Measurements from ENCODE around the gene SMC1B. TPM values are rescaled to one million over a fixed set of nuclear protein-coding genes. Genes with fewer than 3 reads are reported as not detected.

Gene SMC1B
- total and polyA plus RNA-seq, 12 donors, result 0.05 TPM; not detected in 11

GRCh38 chr22:45335854-45336522 lies 77.4 kb downstream of the SMC1B start:
- H3K27me3 ChIP-seq, result no peaks in the 10 kb centered on the region
- ATAC-seq, result peak in 1 of 8 donors; percentile 5
- DNase-seq, result no peak
- H3K9me3 ChIP-seq, result no peaks in the 10 kb centered on the region
- peak overlapping the region in 9 of 10 donors; percentile 52 to 86 (median 75) for H3K27ac ChIP-seq
- peaks cover 5 to 46% (median 34%) of the 10 kb centered on the region in 9 donors for H3K4me1 ChIP-seq
- TF ChIP-seq CTCF (IDR thresholded peaks at IDR 0.05), result no peak
- H3K36me3 ChIP-seq, result peaks cover 0 to 92% (median 4%) of the 10 kb centered on the region in 9 donors
- no peak overlapping the region for H3K4me3 ChIP-seq
- 87 to 89% methylated on average over 29 of the region's 29 CpGs for WGBS, 2 donors
- intact Hi-C loops (cut with DNase I), result loop anchor here in 1 of 10 donors (10.0 kb wide), 1 partner anchor 61 kb away; no protein-coding TSS in a partner anchor

- intact Hi-C loops (cut with DNase I), result loop anchor here in 1 of 10 donors (10.0 kb wide), 1 partner anchor 60 kb away; no protein-coding TSS in a partner anchor
- H3K4me3 ChIP-seq, result no peak overlapping the region
- peaks cover 0 to 92% (median 0%) of the 10 kb centered on the region in 9 donors for H3K36me3 ChIP-seq
- peak in 5 of 9 donors; percentile 10 to 38 (median 32) for TF ChIP-seq CTCF (IDR thresholded peaks at IDR 0.05)
- peak overlapping the region in 9 of 10 donors; percentile 26 to 86 (median 75) for H3K27ac ChIP-seq
- peaks cover 5 to 50% (median 34%) of the 10 kb centered on the region in 9 donors for H3K4me1 ChIP-seq
- no peaks in the 10 kb centered on the region for H3K27me3 ChIP-seq
- no peaks in the 10 kb centered on the region for H3K9me3 ChIP-seq
- WGBS, 2 donors, result 40 to 58% methylated on average over 26 of the region's 26 CpGs
- DNase-seq, result peak; percentile 83 to 84
- ATAC-seq, result peak; percentile 69 to 94 (median 84)
These were observed 78.2 kb downstream of the SMC1B start for GRCh38 chr22:45335021-45335818.

- no peak overlapping the region for H3K4me3 ChIP-seq
- H3K27ac ChIP-seq, result peak overlapping the region in 9 of 10 donors; percentile 26 to 86 (median 75)
- H3K4me1 ChIP-seq, result peaks cover 5 to 55% (median 35%) of the 10 kb centered on the region in 9 donors
- intact Hi-C loops (cut with DNase I), result loop anchor here in 1 of 10 donors (10.0 kb wide), 1 partner anchor 60 kb away; no protein-coding TSS in a partner anchor
- no peak for DNase-seq
- no peaks in the 10 kb centered on the region for H3K27me3 ChIP-seq
- H3K9me3 ChIP-seq, result no peaks in the 10 kb centered on the region
- peaks cover 0 to 92% (median 0%) of the 10 kb centered on the region in 9 donors for H3K36me3 ChIP-seq
- no peak for TF ChIP-seq CTCF (IDR thresholded peaks at IDR 0.05)
- 47 to 53% methylated on average over 9 of the region's 9 CpGs for WGBS, 2 donors
- peak in 2 of 8 donors; percentile 0 for ATAC-seq
These were observed 78.9 kb downstream of the SMC1B start for GRCh38 chr22:45334528-45334927.

- Histone ChIP-seq H3K9me3 (no peaks in the 10 kb centered on the region), H3K4me1 (peaks cover 5 to 60% (median 39%) of the 10 kb centered on the region in 9 donors), H3K27ac (peak overlapping the region in 9 of 10 donors; percentile 26 to 86 (median 75)), H3K4me3 (no peak overlapping the region), H3K36me3 (peaks cover 0 to 92% (median 0%) of the 10 kb centered on the region in 9 donors), H3K27me3 (no peaks in the 10 kb centered on the region)
- DNase-seq, result no peak
- intact Hi-C loops (cut with DNase I), result loop anchor here in 1 of 10 donors (10.0 kb wide), 1 partner anchor 59 kb away; no protein-coding TSS in a partner anchor
- no peak for TF ChIP-seq CTCF (IDR thresholded peaks at IDR 0.05)
- ATAC-seq, result no peak
- WGBS, 2 donors, result 43 to 50% methylated on average over 5 of the region's 5 CpGs
These were observed 79.3 kb downstream of the SMC1B start for GRCh38 chr22:45334068-45334467.
